Tibial nerve (tissue), 4 donors: ENCODE results near the gene SAAL1.

Source experiments
- CTCF ChIP-seq, 5 experiments: fragments of 200-600 bp in 3 of 5; fragments of 450-650 bp in 2 of 5; sonication (generic) in 3 of 5; IDR thresholded peaks; one replicate each; pipeline ENCODE4 v1.5.1; 2016 to 2019; ENCODE audit warnings: antibody characterized with exemption in 5 of 5, mild to moderate bottlenecking in 3 of 5, moderate library complexity in 2 of 5
- EP300 ChIP-seq, 2 donors: sonication (generic); formaldehyde crosslinking; IDR thresholded peaks; one replicate each; pipeline ENCODE4 v1.6.1; 2017; ENCODE audit warnings: antibody characterized with exemption in 2 of 2, mild to moderate bottlenecking in 1 of 2
- POLR2A ChIP-seq, 2 donors: fragments of 450-650 bp; IDR thresholded peaks; one replicate each; pipeline ENCODE4 v1.6.1; 2017; ENCODE audit warnings: antibody characterized with exemption in 2 of 2, mild to moderate bottlenecking in 2 of 2, moderate library complexity in 2 of 2

DNA sequence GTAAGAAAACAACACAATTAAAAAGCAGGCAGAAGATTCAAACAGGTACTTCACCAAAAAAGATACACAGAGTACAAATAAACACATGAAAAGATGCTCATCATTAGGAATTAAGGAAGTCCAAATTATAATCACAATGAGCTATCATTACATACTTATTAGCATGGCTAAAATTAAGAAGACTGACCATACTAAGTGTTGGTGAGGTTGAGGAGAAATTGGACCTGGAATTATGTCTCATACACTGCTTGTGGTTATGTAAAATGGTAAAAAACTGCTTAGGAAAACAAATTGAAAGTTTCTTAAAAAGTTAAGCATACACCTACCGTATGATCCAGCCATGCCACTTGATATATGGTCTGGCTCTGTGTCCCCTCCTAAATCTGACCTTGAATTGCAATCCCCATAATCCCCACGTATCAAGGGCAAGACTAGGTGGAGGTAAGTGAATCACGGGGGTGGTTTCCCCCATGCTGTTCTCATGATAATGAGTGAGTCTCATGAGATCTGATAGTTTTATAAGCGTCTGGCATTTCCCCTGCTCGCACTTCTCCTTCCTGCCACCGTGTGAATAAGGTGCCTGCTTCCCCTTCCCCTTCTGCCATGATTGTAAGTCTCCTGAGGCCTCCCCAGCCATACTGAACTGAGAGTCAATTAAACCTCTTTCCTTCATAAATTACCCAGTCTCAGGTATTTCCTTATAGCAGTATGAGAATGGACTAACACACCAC, 4.8 kb downstream of the SAAL1 start:
- TF ChIP-seq POLR2A (IDR thresholded peaks at IDR 0.05) (no peak), CTCF (IDR thresholded peaks at IDR 0.05) (no peak), EP300 (IDR thresholded peaks at IDR 0.05) (no peak)
